ENCODE measurements around the gene RAD23B.

Gene RAD23B

GRCh38 chr9:107273634-107274033, 9.4 kb upstream of the RAD23B start:
- H3K9ac ChIP-seq (ENCODE audit: low read length) = no peak overlapping the region
- H4K20me1 ChIP-seq (ENCODE audit: insufficient read depth, low read length) = no peaks in the 10 kb centered on the region
- TF ChIP-seq, protein P1, sequence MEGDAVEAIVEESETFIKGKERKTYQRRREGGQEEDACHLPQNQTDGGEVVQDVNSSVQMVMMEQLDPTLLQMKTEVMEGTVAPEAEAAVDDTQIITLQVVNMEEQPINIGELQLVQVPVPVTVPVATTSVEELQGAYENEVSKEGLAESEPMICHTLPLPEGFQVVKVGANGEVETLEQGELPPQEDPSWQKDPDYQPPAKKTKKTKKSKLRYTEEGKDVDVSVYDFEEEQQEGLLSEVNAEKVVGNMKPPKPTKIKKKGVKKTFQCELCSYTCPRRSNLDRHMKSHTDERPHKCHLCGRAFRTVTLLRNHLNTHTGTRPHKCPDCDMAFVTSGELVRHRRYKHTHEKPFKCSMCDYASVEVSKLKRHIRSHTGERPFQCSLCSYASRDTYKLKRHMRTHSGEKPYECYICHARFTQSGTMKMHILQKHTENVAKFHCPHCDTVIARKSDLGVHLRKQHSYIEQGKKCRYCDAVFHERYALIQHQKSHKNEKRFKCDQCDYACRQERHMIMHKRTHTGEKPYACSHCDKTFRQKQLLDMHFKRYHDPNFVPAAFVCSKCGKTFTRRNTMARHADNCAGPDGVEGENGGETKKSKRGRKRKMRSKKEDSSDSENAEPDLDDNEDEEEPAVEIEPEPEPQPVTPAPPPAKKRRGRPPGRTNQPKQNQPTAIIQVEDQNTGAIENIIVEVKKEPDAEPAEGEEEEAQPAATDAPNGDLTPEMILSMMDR (IDR thresholded peaks at IDR 0.05; ENCODE audit: low read depth, low read length) = no peak
- no peak for TF ChIP-seq EZH2phosphoT487 (IDR thresholded peaks at IDR 0.05; ENCODE audit: low read depth)
- peaks cover 26% of the 10 kb centered on the region for H3K27me3 ChIP-seq (ENCODE audit: low read depth, low read length)
- H3K9me3 ChIP-seq (ENCODE audit: insufficient read depth, low read length) = no peaks in the 10 kb centered on the region
- H3K4me3 ChIP-seq (ENCODE audit: low read length) = no peak overlapping the region
- no peaks in the 10 kb centered on the region for H3K79me2 ChIP-seq (ENCODE audit: low read length)
- H3K4me1 ChIP-seq (ENCODE audit: low read length) = peaks cover 24% of the 10 kb centered on the region
- H3K27ac ChIP-seq (ENCODE audit: low read length) = no peak overlapping the region
- no peak overlapping the region for H2AFZ ChIP-seq (ENCODE audit: low read depth, low read length)
- no peaks in the 10 kb centered on the region for H3K36me3 ChIP-seq (replicated peaks; ENCODE audit: low read depth, low read length)
- no peak overlapping the region for H3K4me2 ChIP-seq (ENCODE audit: low read length)

- Histone ChIP-seq H3K4me1 (ENCODE audit: low read length) (peaks cover 24% of the 10 kb centered on the region), H3K9ac (ENCODE audit: low read length) (no peak overlapping the region), H4K20me1 (ENCODE audit: insufficient read depth, low read length) (no peaks in the 10 kb centered on the region), H3K4me3 (ENCODE audit: low read length) (no peak overlapping the region), H3K9me3 (ENCODE audit: insufficient read depth, low read length) (no peaks in the 10 kb centered on the region), H3K4me2 (ENCODE audit: low read length) (no peak overlapping the region), H2AFZ (ENCODE audit: low read depth, low read length) (no peak overlapping the region), H3K36me3 (replicated peaks; ENCODE audit: low read depth, low read length) (no peaks in the 10 kb centered on the region), H3K79me2 (ENCODE audit: low read length) (no peaks in the 10 kb centered on the region), H3K27ac (ENCODE audit: low read length) (no peak overlapping the region), H3K27me3 (ENCODE audit: low read depth, low read length) (peaks cover 26% of the 10 kb centered on the region)
- no peak for TF ChIP-seq EZH2phosphoT487 (IDR thresholded peaks at IDR 0.05; ENCODE audit: low read depth)
- TF ChIP-seq, protein P1 (IDR thresholded peaks at IDR 0.05; ENCODE audit: low read depth, low read length) = no peak
Observed at GRCh38 chr9:107274096-107274495, 9.0 kb upstream of the RAD23B start.

DNA sequence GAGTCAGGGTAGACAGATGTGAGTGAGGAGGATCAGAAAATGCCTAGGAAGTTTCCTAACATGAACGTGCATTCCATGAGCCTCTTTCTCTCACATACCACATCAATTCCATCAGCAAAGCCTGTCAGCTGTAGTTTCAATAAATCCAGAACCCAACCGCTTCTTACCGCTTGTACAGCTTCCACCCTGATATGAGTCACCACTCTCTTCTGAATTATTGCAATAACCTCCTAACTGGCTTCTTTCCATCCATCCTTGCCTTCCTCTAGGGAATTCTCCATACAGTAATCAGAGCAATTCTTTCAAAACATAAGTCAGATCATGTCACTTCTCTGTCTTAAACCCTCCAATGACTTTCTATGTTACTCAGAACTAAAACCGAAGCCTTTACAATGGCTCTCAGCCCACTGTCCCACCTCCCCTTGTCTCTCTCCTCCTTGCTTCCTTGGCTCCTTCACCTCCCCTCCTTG, 8.1 kb upstream of the RAD23B start:
- peak overlapping the region; percentile 16; the same call in 1 of the 2 replicates for H3K9ac ChIP-seq (ENCODE audit: low read length)
- TF ChIP-seq, protein P1 (IDR thresholded peaks at IDR 0.05; ENCODE audit: low read depth, low read length) = no peak
- TF ChIP-seq EZH2phosphoT487 (IDR thresholded peaks at IDR 0.05; ENCODE audit: low read depth) = no peak
- peak overlapping the region; percentile 34 for H2AFZ ChIP-seq (ENCODE audit: low read depth, low read length)
- no peak overlapping the region for H3K27ac ChIP-seq (ENCODE audit: low read length)
- no peaks in the 10 kb centered on the region for H3K36me3 ChIP-seq (replicated peaks; ENCODE audit: low read depth, low read length)
- H4K20me1 ChIP-seq (ENCODE audit: insufficient read depth, low read length) = no peaks in the 10 kb centered on the region
- H3K4me2 ChIP-seq (ENCODE audit: low read length) = peak overlapping the region; percentile 56
- no peaks in the 10 kb centered on the region for H3K79me2 ChIP-seq (ENCODE audit: low read length)
- H3K4me1 ChIP-seq (ENCODE audit: low read length) = peaks cover 24% of the 10 kb centered on the region
- H3K4me3 ChIP-seq (ENCODE audit: low read length) = peak overlapping the region; percentile 23; the same call in 1 of the 2 replicates
- peaks cover 26% of the 10 kb centered on the region for H3K27me3 ChIP-seq (ENCODE audit: low read depth, low read length)
- no peaks in the 10 kb centered on the region for H3K9me3 ChIP-seq (ENCODE audit: insufficient read depth, low read length)

DNA sequence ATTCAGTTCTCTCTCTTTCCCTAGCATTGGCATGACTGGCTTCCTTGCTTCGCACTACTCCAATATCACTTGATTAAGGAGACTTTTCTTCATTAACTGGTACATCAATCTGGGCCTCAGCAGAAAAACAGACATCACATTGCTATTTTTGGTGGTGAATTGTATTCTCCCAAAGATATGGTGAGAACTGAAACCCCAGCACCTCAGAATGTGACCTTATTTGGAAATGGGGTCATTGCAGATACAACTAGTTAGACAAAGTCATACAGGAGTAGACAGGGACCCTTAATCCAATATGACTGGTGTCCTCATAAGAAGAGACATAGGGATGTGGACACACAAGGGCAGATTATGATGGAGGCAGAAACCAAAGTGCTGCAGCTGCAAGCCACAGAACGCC, 7.5 kb upstream of the RAD23B start:
- TF ChIP-seq, protein P1 (IDR thresholded peaks at IDR 0.05; ENCODE audit: low read depth, low read length) = no peak
- TF ChIP-seq EZH2phosphoT487 (IDR thresholded peaks at IDR 0.05; ENCODE audit: low read depth) = no peak
- peak overlapping the region; percentile 23; the same call in 1 of the 2 replicates for H3K4me3 ChIP-seq (ENCODE audit: low read length)
- H3K27ac ChIP-seq (ENCODE audit: low read length) = no peak overlapping the region
- H3K9me3 ChIP-seq (ENCODE audit: insufficient read depth, low read length) = no peaks in the 10 kb centered on the region
- H3K79me2 ChIP-seq (ENCODE audit: low read length) = no peaks in the 10 kb centered on the region
- peak overlapping the region; percentile 56 for H3K4me2 ChIP-seq (ENCODE audit: low read length)
- H3K9ac ChIP-seq (ENCODE audit: low read length) = peak overlapping the region; percentile 16; the same call in 1 of the 2 replicates
- peak overlapping the region; percentile 34 for H2AFZ ChIP-seq (ENCODE audit: low read depth, low read length)
- no peaks in the 10 kb centered on the region for H3K36me3 ChIP-seq (replicated peaks; ENCODE audit: low read depth, low read length)
- H3K4me1 ChIP-seq (ENCODE audit: low read length) = peaks cover 24% of the 10 kb centered on the region
- no peaks in the 10 kb centered on the region for H4K20me1 ChIP-seq (ENCODE audit: insufficient read depth, low read length)
- H3K27me3 ChIP-seq (ENCODE audit: low read depth, low read length) = peaks cover 21% of the 10 kb centered on the region
